Testis (tissue), 2 donors: ENCODE measurements around the gene NT5C1A.

Experiments
- POLR2A ChIP-seq: fragments of 450-650 bp; IDR thresholded peaks from one replicate; pipeline ENCODE4 v1.6.1; 2017; ENCODE audit warnings: antibody characterized with exemption, mild to moderate bottlenecking, moderate library complexity
- TF ChIP-seq, protein P1 (sequence below), 3 experiments: fragments of 450-650 bp in 2 of 3; fragments of 200-600 bp in 1 of 3; sonication (generic) in 1 of 3; IDR thresholded peaks; one replicate each; pipeline ENCODE4 v1.5.1; 2016 to 2019; ENCODE audit warnings: antibody characterized with exemption in 3 of 3, mild to moderate bottlenecking in 2 of 3, moderate library complexity in 1 of 3

DNA sequence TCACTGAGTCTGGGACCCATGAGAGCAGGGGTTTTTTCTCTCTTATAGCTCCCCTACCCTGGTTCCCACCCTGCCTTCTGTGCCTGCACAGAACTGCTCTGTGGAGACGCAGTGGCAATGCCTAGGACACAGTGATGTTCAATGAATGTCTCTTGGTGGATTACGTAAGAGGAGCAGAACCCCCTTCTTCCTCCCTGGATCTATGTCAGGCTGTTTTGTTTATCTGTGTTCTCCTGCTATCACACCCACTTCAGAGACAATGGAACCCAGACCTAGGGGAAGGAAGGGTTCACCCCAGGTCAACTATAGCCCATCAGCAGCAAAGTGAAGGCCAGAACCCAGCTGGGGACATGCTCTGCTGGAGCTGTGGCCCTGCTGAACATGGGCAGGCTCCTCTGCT is 17.3 kb upstream of the NT5C1A start:
- TF ChIP-seq POLR2A = no peak
- TF ChIP-seq, protein P1, sequence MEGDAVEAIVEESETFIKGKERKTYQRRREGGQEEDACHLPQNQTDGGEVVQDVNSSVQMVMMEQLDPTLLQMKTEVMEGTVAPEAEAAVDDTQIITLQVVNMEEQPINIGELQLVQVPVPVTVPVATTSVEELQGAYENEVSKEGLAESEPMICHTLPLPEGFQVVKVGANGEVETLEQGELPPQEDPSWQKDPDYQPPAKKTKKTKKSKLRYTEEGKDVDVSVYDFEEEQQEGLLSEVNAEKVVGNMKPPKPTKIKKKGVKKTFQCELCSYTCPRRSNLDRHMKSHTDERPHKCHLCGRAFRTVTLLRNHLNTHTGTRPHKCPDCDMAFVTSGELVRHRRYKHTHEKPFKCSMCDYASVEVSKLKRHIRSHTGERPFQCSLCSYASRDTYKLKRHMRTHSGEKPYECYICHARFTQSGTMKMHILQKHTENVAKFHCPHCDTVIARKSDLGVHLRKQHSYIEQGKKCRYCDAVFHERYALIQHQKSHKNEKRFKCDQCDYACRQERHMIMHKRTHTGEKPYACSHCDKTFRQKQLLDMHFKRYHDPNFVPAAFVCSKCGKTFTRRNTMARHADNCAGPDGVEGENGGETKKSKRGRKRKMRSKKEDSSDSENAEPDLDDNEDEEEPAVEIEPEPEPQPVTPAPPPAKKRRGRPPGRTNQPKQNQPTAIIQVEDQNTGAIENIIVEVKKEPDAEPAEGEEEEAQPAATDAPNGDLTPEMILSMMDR (IDR thresholded peaks at IDR 0.05) = no peak
